Lower leg skin (tissue), 4 donors: Measurements from ENCODE around the gene SRCIN1. TPM values are rescaled to one million over a fixed set of nuclear protein-coding genes. Genes with fewer than 3 reads are reported as not detected.

Source experiments
- DNase-seq, 2 donors: peaks; one replicate each; pipeline ENCODE4 v3.0.0-alpha.2; 2019; ENCODE audit warnings: low spot score in 2 of 2
- H3K4me3 ChIP-seq: fragments of 200-600 bp; sonication (generic); 2 replicates; pipeline ENCODE4 v1.5.1; 2017; ENCODE audit warnings: mild to moderate bottlenecking, low read depth; ENCODE audit not compliant: poor library complexity, severe bottlenecking
- CTCF ChIP-seq, 3 donors: fragments of 450-650 bp; IDR thresholded peaks; one replicate each; pipeline ENCODE4 v1.5.1; 2016; ENCODE audit warnings: antibody characterized with exemption in 3 of 3, mild to moderate bottlenecking in 3 of 3, moderate library complexity in 2 of 3
- POLR2A ChIP-seq, 2 donors: fragments of 450-650 bp; IDR thresholded peaks; one replicate each; pipeline ENCODE4 v1.6.1; 2016 to 2017; ENCODE audit warnings: antibody characterized with exemption in 2 of 2, mild to moderate bottlenecking in 1 of 2, moderate library complexity in 1 of 2
- whole genome bisulfite sequencing, 2 donors: methylation state at CpG; one replicate each; pipeline ENCODE4 v1.1.5; 2018; 5-methylcytosine and 5-hydroxymethylcytosine counted together
- intact Hi-C: fragments of 100-400 bp; cut with DNase I; formaldehyde crosslinking; loops from one replicate; pipeline ENCODE4 v1.15.0; 2023; ENCODE audit warnings: low total_unique reads
- total RNA-seq, 4 donors: library from RNA; depleted of rRNA; stranded (reverse); fragments of >200 nt; gene quantifications; one replicate each; pipeline ENCODE4 v1.1.0, GENCODE V29; 2016

Gene SRCIN1
- total RNA-seq, 4 donors from 2014 or later, result 12.0 to 20.2 (median 15.6) TPM

DNA sequence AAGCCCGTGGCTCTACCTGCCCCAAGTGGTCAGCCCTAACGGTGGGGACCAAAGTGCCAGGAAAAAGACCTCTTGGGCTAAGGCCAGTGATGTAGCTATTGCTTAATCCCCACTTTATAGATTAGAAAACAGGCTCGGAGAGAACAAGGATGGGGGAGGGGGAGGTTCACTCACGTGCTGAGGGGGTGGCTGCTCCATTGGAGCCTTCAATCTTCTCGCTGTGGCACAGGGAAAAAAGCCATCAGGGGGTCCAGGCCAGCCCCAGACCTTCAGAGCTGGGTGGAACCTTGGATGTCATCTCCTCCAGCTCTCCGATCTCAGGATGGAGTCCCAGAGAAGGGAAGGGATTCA, 45.9 kb downstream of the SRCIN1 start:
- intact Hi-C loops, result no loop called here

GRCh38 chr17:38559051-38559879, 46.5 kb downstream of the SRCIN1 start:
- intact Hi-C loops, result no loop called here
- H3K4me3 ChIP-seq, result no peak overlapping the region
- WGBS, 2 donors, result 10% methylated on average over 30 to 44 of the region's 44 CpGs
- TF ChIP-seq CTCF (IDR thresholded peaks at IDR 0.05) (no peak), POLR2A (IDR thresholded peaks at IDR 0.05) (no peak)
- DNase-seq, result peak; percentile 86 to 97

More for the DNA sequence above, 45.9 kb downstream of the SRCIN1 start:
- DNase-seq, result no peak
- no peak for TF ChIP-seq POLR2A (IDR thresholded peaks at IDR 0.05)
- TF ChIP-seq CTCF (IDR thresholded peaks at IDR 0.05), result no peak
- no peak overlapping the region for H3K4me3 ChIP-seq
- WGBS, 2 donors, result 19 to 27% methylated on average over 6 of the region's 6 CpGs

- H3K4me3 ChIP-seq, result peak overlapping the region; percentile 25
- 5% methylated on average over 10 of the region's 10 CpGs for WGBS, 2 donors
- no peak for DNase-seq
- intact Hi-C loops, result no loop called here
- no peak for TF ChIP-seq CTCF (IDR thresholded peaks at IDR 0.05)
- TF ChIP-seq POLR2A (IDR thresholded peaks at IDR 0.05), result no peak
These were observed 47.1 kb downstream of the SRCIN1 start for GRCh38 chr17:38558728-38559050.

GRCh38 chr17:38557836-38558727, 47.7 kb downstream of the SRCIN1 start:
- peak; percentile 89 to 98 for DNase-seq
- TF ChIP-seq CTCF (IDR thresholded peaks at IDR 0.05) (peak in 1 of 3 donors; percentile 86), POLR2A (IDR thresholded peaks at IDR 0.05) (no peak)
- peak overlapping the region; percentile 25 for H3K4me3 ChIP-seq
- 2 to 7% methylated on average over 28 to 47 of the region's 52 CpGs for WGBS, 2 donors
- intact Hi-C loops, result no loop called here

- TF ChIP-seq CTCF (IDR thresholded peaks at IDR 0.05) (no peak), POLR2A (IDR thresholded peaks at IDR 0.05) (no peak)
- WGBS, 2 donors, result 63 to 65% methylated on average over 6 of the region's 6 CpGs
- DNase-seq, result no peak
- intact Hi-C loops, result no loop called here
- H3K4me3 ChIP-seq, result no peak overlapping the region
These were observed 48.4 kb downstream of the SRCIN1 start for GRCh38 chr17:38557396-38557795.
